Cardiac fibroblast (primary cell): ENCODE data around the gene ARMS2.

Experiments
- DNase-seq, 2 donors: peaks; one replicate each; pipeline versions ENCODE4 v3.0.0 to v3.0.0-alpha.2; 2010; ENCODE audit warnings: low read depth in 2 of 2
- H3K4me3 ChIP-seq, 2 donors: replicated peaks in 1 of 2; 1 replicate in 1 of 2; 2 replicates in 1 of 2; pipeline ENCODE4 v1.5.1; 2011; ENCODE audit warnings: low read depth in 2 of 2, low read length in 2 of 2, mild to moderate bottlenecking in 2 of 2, moderate library complexity in 1 of 2
- TF ChIP-seq, protein P1 (sequence below): IDR thresholded peaks from one replicate; pipeline ENCODE4 v1.5.1; 2011; ENCODE audit warnings: low read depth, mild to moderate bottlenecking, low read length, inconsistent platforms

The ARMS2 gene

DNA sequence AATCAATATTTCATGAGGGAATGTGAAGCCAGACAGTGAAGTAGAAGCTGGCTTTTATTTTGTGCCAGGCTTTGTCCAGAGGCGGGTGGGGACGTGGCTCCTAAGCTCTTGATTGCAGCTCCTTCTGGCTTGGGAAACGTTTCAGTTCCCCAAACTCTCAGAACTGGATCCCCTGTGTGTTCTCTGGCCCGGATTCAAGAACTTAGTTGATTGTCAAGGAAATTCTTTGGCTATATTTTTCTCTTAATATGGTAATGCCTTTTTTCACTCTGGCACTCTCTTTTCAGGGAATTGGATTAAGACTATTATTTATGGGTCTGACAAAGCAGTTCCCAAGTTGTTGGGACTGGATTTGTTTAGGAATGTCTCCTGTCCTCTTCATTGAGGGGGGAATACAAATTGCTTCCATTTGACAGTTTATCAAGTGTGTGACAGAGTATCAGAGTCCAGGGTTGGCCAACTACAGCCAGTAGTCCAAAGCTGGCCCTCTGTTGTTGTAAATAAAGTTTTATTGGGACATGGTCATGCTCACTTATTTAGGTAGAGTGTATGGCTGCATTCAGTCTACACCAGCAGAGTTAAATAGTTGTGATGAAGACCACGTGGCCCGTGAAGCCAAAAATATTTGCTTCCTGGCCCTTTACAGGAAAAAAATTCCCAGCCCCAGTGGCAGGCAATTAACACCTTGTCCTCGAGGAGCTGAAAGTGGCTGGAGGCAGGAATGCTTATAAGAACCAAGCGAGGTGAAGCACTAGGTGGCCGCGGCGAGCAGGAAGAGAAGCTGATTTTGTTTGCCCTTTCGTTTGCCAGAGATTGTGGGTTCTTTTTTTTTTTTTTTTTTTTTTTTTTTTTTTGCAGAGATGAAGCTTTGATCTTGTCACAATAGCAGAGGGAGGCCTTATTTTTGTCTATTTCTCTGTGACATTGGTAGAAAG lies 41.2 kb downstream of the ARMS2 start:
- peak; percentile 86 to 90 for DNase-seq
- H3K4me3 ChIP-seq, result no peak overlapping the region
- TF ChIP-seq, protein P1, sequence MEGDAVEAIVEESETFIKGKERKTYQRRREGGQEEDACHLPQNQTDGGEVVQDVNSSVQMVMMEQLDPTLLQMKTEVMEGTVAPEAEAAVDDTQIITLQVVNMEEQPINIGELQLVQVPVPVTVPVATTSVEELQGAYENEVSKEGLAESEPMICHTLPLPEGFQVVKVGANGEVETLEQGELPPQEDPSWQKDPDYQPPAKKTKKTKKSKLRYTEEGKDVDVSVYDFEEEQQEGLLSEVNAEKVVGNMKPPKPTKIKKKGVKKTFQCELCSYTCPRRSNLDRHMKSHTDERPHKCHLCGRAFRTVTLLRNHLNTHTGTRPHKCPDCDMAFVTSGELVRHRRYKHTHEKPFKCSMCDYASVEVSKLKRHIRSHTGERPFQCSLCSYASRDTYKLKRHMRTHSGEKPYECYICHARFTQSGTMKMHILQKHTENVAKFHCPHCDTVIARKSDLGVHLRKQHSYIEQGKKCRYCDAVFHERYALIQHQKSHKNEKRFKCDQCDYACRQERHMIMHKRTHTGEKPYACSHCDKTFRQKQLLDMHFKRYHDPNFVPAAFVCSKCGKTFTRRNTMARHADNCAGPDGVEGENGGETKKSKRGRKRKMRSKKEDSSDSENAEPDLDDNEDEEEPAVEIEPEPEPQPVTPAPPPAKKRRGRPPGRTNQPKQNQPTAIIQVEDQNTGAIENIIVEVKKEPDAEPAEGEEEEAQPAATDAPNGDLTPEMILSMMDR, result no peak

DNA sequence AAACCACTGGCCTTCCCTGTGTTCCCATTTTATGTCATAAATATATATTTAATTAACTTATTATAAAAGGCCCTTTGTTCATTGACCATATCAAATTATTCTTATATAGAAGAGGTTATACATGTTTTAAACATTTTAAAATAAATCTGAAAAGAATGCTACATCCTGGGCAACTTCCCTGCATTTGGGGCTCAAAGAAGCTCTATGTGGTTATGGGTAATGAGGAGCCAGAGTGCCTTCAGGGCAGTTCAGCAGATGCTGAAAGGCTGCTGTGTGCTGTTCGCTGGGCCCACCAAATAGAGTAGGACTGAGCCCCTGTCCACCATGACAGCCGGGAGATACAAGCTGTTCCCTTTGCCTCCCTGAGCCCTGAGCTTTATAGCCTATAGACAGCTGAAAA lies 42.8 kb downstream of the ARMS2 start:
- H3K4me3 ChIP-seq, result no peak overlapping the region
- TF ChIP-seq, protein P1, result no peak
- no peak for DNase-seq

DNA sequence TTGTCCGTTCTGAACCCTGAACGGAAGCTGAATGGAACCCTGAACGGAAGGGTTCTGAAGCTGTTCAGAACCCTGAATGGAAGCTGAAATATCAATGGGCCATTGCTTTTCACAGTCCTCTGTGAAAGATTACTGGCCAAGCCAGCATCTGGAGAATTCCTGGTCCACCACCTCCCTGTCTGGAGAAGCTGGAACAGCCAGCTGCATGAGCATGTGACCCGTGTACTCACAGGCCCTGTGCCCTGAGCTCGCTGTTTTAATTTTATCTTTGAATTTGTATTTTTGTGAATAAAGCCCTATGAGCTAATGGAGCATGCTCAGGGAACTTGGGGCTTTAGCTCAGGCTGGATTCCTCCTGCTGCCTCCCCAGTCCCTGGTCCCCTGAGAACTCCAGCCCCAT lies 44.1 kb downstream of the ARMS2 start:
- TF ChIP-seq, protein P1, result no peak
- DNase-seq, result no peak
- H3K4me3 ChIP-seq, result no peak overlapping the region

DNA sequence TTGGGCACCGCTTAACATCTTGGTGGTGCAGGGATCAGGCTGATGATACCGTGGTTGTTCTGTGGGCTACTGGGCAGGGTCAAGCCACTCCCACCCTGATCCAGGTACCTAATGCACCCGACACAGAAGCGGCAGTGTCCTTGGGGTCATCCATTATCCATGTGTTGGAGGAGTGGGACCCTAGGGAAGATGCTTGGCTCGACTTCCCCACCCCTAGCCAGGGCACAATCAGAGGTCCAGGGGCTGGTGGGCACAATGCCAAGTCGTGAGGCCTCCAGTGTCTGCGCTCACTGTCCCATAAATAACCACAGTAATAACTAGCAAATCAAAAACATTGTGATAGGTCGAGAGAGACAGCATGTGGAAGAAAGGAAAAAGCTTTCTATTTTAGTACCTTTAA lies 44.6 kb downstream of the ARMS2 start:
- DNase-seq, result no peak
- H3K4me3 ChIP-seq, result no peak overlapping the region
- TF ChIP-seq, protein P1, result no peak

DNA sequence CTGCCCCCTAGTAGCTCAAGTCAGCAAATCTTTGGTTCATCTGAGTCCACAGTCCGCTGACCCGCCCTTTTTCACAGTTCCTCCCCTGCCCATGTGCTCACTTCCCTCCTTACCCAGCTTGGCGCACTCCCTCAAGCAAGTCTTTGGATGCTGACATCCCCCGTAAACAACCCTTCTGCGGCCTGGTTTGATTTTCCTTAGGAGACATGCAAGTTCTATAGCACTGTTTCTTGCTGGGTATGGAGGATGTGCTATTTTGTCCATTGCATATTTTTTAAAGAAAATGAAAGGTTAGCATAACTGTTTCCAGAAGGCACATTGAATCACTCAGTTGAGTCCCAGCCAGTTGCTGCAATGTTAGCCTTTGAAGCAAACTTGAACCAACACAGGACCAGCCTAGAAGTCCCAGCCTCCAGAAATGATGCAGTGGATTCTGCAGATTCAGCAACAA lies 45.1 kb downstream of the ARMS2 start:
- DNase-seq, result peak; percentile 67 to 70
- H3K4me3 ChIP-seq, result no peak overlapping the region
- TF ChIP-seq, protein P1, result no peak

DNA sequence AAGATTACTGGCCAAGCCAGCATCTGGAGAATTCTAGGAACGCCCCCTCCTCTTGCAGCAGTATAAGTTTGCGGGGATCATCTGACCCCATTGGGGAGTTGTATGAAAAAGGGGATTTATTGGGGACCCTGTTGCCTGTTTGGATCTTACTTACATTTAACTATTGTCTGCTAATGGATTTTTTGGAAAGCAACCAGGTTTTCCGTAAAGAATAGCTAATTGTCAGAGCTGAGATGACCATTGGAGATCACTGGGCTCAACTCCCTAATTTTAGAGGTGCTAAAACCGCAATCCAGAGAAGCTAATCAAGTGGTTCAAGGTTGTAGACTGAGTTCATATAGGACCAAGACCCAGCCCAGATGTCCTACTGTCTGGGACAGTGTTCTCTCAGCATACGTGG lies 45.7 kb downstream of the ARMS2 start:
- DNase-seq, result no peak
- TF ChIP-seq, protein P1, result no peak
- no peak overlapping the region for H3K4me3 ChIP-seq

DNA sequence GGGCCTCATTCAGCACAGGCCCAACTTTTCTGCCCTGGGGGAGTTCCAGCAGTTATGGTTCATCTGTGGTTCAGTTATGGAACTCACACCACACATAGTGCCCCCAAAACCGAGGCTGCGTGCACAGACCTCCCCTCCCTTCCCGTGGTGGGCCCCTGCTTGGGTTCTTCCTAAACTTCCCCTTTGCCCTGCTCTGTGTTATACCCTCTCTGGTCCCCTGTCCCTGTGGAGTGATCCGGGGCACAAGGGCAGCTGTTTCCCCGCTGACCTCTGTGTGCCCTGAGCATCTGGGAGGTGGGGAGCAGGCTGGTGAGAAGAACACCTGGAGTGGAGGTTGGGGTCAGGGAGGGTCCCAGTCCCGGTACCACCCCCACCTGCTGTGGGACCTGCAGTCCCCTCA lies 46.3 kb downstream of the ARMS2 start:
- no peak for DNase-seq
- no peak overlapping the region for H3K4me3 ChIP-seq
- TF ChIP-seq, protein P1, result no peak
